ENCODE data around the gene ITGA2. TPM values are rescaled to one million over a fixed set of nuclear protein-coding genes. Genes with fewer than 3 reads are reported as not detected.

ITGA2 gene
- total and polyA plus RNA-seq, 2 of the 8 experiments (the other 6 are each of a cell fraction or from before 2014, with no cell fraction given) = 1.4 to 7.7 TPM

- TF ChIP-seq SP4 (IDR thresholded peaks at IDR 0.05; ENCODE audit: low read length) (no peak), JUND (IDR thresholded peaks at IDR 0.05; ENCODE audit: low read length) (no peak), JUN (IDR thresholded peaks at IDR 0.05; ENCODE audit: low read depth, low read length) (no peak), BRCA1 (IDR thresholded peaks at IDR 0.05; ENCODE audit: low read depth, low read length) (no peak), E2F6 (IDR thresholded peaks at IDR 0.05) (peak; percentile 85), CREB1 (IDR thresholded peaks at IDR 0.05) (no peak), SIN3A (conservative IDR thresholded peaks at IDR 0.05 in 1 of 2, IDR thresholded peaks at IDR 0.05 in 1 of 2; ENCODE audit: low read depth in 1 of 2, low read length in 2 of 2) (no peak; a peak in 2 of 4 replicates), RBBP5 (IDR thresholded peaks at IDR 0.05; ENCODE audit: borderline replicate concordance, low read depth, low read length) (no peak), YY1 (IDR thresholded peaks at IDR 0.05; ENCODE audit: low read depth, low read length) (no peak), HDAC2 (IDR thresholded peaks at IDR 0.05; ENCODE audit: borderline replicate concordance in 1 of 2, low read depth in 2 of 2, low read length in 2 of 2) (peak in 1 of 2 experiments; percentile 2; a peak in 1 of 4 replicates), EP300 (IDR thresholded peaks at IDR 0.05; ENCODE audit: borderline replicate concordance in 1 of 2, low read depth in 2 of 2, low read length in 2 of 2) (no peak), CBX5 (IDR thresholded peaks at IDR 0.05; ENCODE audit: low read depth, low read length) (no peak), GABPA (IDR thresholded peaks at IDR 0.05; ENCODE audit: borderline replicate concordance, insufficient read depth, low read length) (no peak), EGR1 (IDR thresholded peaks at IDR 0.05; ENCODE audit: borderline replicate concordance, low read depth, low read length) (peak; percentile 18; the same call in 1 of the 2 replicates), RAD21 (IDR thresholded peaks at IDR 0.05 in 1 of 2, conservative IDR thresholded peaks at IDR 0.05 in 1 of 2; ENCODE audit: low read depth in 2 of 2, low read length in 2 of 2) (no peak), KDM1A (IDR thresholded peaks at IDR 0.05; ENCODE audit: borderline replicate concordance, low read length) (no peak), EZH2 (IDR thresholded peaks at IDR 0.05; ENCODE audit: low read depth, low read length, severe bottlenecking) (no peak), CEBPB (IDR thresholded peaks at IDR 0.05; ENCODE audit: low read depth, low read length) (no peak), ATF3 (IDR thresholded peaks at IDR 0.05; ENCODE audit: insufficient read depth, low read depth, low read length) (no peak), POLR2A (IDR thresholded peaks at IDR 0.05; ENCODE audit: control extremely low read depth in 1 of 2, low read depth in 2 of 2, low read length in 2 of 2) (peak in 1 of 2 experiments; percentile 59; a peak in 2 of 3 replicates), POLR2AphosphoS5 (IDR thresholded peaks at IDR 0.05; ENCODE audit: low read depth, low read length) (peak; percentile 61; the same call in 1 of the 2 replicates), SUZ12 (IDR thresholded peaks at IDR 0.05; ENCODE audit: low read length) (no peak)
- TF ChIP-seq, protein P1, sequence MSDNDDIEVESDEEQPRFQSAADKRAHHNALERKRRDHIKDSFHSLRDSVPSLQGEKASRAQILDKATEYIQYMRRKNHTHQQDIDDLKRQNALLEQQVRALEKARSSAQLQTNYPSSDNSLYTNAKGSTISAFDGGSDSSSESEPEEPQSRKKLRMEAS (IDR thresholded peaks at IDR 0.05) = peak; percentile 83
Observed at GRCh38 chr5:53109443-53110127, 120.4 kb downstream of the ITGA2 start, which contains the start of gene MOCS2 (continued).

All from H1 (cell line).